WTC11 (cell line): Measurements from ENCODE around the gene FAM13C. TPM values are rescaled to one million over a fixed set of nuclear protein-coding genes. Genes with fewer than 3 reads are reported as not detected.

Experiments used
- ATAC-seq: fragments of 200-7000 bp; cut with Tn5 transposase; 2 replicates; pipeline ENCODE4 v1.10.0; 2021; ENCODE audit warnings: mild to moderate bottlenecking, moderate library complexity
- CTCF ChIA-PET: fragments of 300-600 bp; sonication (Branson Sonifier 250); formaldehyde crosslinking; loops from one replicate; lab custom pipeline; 2021; ENCODE audit warnings: antibody characterized with exemption; lab: Charles Lee
- POLR2A ChIA-PET: fragments of 350-600 bp; sonication (Branson Sonifier 250); formaldehyde crosslinking; loops from one replicate; lab custom pipeline; 2021; ENCODE audit warnings: antibody characterized with exemption; lab: Charles Lee
- DNase-seq: peaks from one replicate; pipeline ENCODE4 v3.0.0; 2021; ENCODE audit warnings: low spot score
- H3K27ac Mint-ChIP-seq: 2 replicates; pipeline ENCODE4 v1.8.0; 2021; ENCODE audit warnings: mixed read lengths
- H3K27me3 Mint-ChIP-seq: 2 replicates; pipeline ENCODE4 v1.8.0; 2021; ENCODE audit warnings: low read depth, mild to moderate bottlenecking, moderate library complexity, mixed read lengths
- H3K36me3 Mint-ChIP-seq: 2 replicates; pipeline ENCODE4 v1.8.0; 2021; ENCODE audit warnings: mixed read lengths
- H3K4me1 Mint-ChIP-seq: 2 replicates; pipeline ENCODE4 v1.8.0; 2022; ENCODE audit warnings: mixed read lengths
- H3K4me3 Mint-ChIP-seq: 2 replicates; pipeline ENCODE4 v1.8.0; 2021; ENCODE audit warnings: mild to moderate bottlenecking, moderate library complexity, mixed read lengths
- H3K9me3 Mint-ChIP-seq: 2 replicates; pipeline ENCODE4 v1.8.0; 2021; ENCODE audit warnings: mixed read lengths
- ATF6 ChIP-seq: sonication (generic); formaldehyde crosslinking; IDR thresholded peaks from 2 replicates; pipeline ENCODE4 v1.8.1; 2023; ENCODE audit warnings: mild to moderate bottlenecking, missing genetic modification reagents
- CBFB ChIP-seq: sonication (generic); formaldehyde crosslinking; IDR thresholded peaks from 2 replicates; pipeline ENCODE4 v1.8.1; 2022; ENCODE audit warnings: mild to moderate bottlenecking, low read depth, missing genetic modification reagents
- CREB1 ChIP-seq: sonication (generic); formaldehyde crosslinking; IDR thresholded peaks from 2 replicates; pipeline ENCODE4 v1.8.0; 2023; ENCODE audit warnings: mild to moderate bottlenecking, missing genetic modification reagents
- E2F1 ChIP-seq: sonication (generic); formaldehyde crosslinking; IDR thresholded peaks from 2 replicates; pipeline ENCODE4 v1.8.0; 2022; ENCODE audit warnings: mild to moderate bottlenecking, missing genetic modification reagents
- E2F4 ChIP-seq: sonication (generic); formaldehyde crosslinking; IDR thresholded peaks from 2 replicates; pipeline ENCODE4 v1.8.1; 2022; ENCODE audit warnings: low read depth, mild to moderate bottlenecking, moderate library complexity, missing genetic modification reagents, borderline replicate concordance
- ELF4 ChIP-seq: sonication (generic); formaldehyde crosslinking; IDR thresholded peaks from 2 replicates; pipeline ENCODE4 v1.8.1; 2022; ENCODE audit warnings: low read depth, mild to moderate bottlenecking, moderate library complexity, missing genetic modification reagents
- ERG ChIP-seq: fragments of 250-450 bp; sonication (Bioruptor Pico); IDR thresholded peaks from 2 replicates; pipeline ENCODE4 v1.8.0; 2021; ENCODE audit warnings: mild to moderate bottlenecking
- FOXP1 ChIP-seq: sonication (generic); formaldehyde crosslinking; IDR thresholded peaks from 2 replicates; pipeline ENCODE4 v1.8.0; 2022; ENCODE audit warnings: missing genetic modification reagents, mild to moderate bottlenecking, moderate library complexity, borderline replicate concordance
- MLX ChIP-seq: sonication (generic); formaldehyde crosslinking; IDR thresholded peaks from 2 replicates; pipeline ENCODE4 v1.8.1; 2023; ENCODE audit warnings: mild to moderate bottlenecking, missing genetic modification reagents, moderate library complexity
- MYBL2 ChIP-seq: sonication (generic); formaldehyde crosslinking; IDR thresholded peaks from 2 replicates; pipeline ENCODE4 v1.8.1; 2023; ENCODE audit warnings: mild to moderate bottlenecking, moderate library complexity, missing genetic modification reagents
- SOX15 ChIP-seq: fragments of 250-450 bp; sonication (Bioruptor Pico); IDR thresholded peaks from 2 replicates; pipeline ENCODE4 v1.9.0; 2021; ENCODE audit warnings: mild to moderate bottlenecking
- TEAD1 ChIP-seq: sonication (generic); formaldehyde crosslinking; IDR thresholded peaks from 2 replicates; pipeline ENCODE4 v1.8.0; 2022; ENCODE audit warnings: mild to moderate bottlenecking, missing genetic modification reagents
- TEAD4 ChIP-seq: sonication (generic); formaldehyde crosslinking; IDR thresholded peaks from 2 replicates; pipeline ENCODE4 v1.8.0; 2022; ENCODE audit warnings: mild to moderate bottlenecking, missing genetic modification reagents
- ZMAT4 ChIP-seq: fragments of 250-450 bp; sonication (Bioruptor Pico); IDR thresholded peaks from 2 replicates; pipeline ENCODE4 v1.9.0; 2021; ENCODE audit warnings: mild to moderate bottlenecking
- ZNF232 ChIP-seq: sonication (generic); formaldehyde crosslinking; IDR thresholded peaks from 2 replicates; pipeline ENCODE4 v1.8.0; 2022; ENCODE audit warnings: mild to moderate bottlenecking, missing genetic modification reagents
- ZNF532 ChIP-seq: fragments of 250-450 bp; sonication (Bioruptor Pico); IDR thresholded peaks from 2 replicates; pipeline ENCODE4 v1.9.0; 2021; ENCODE audit warnings: mild to moderate bottlenecking, borderline replicate concordance
- total RNA-seq: library from RNA; stranded (reverse); gene quantifications from 3 replicates; pipeline ENCODE4 v1.2.3, GENCODE V29; 2021

FAM13C gene
- total RNA-seq, 1 experiment from 2014 or later = 1.5 TPM

GRCh38 chr10:59381687-59382086, 19.3 kb upstream of the FAM13C start:
- POLR2A ChIA-PET = no interaction called here
- CTCF ChIA-PET = no interaction called here

GRCh38 chr10:59376846-59377245, 14.5 kb upstream of the FAM13C start:
- CTCF ChIA-PET = no interaction called here
- H3K9me3 Mint-ChIP-seq = peaks cover 8% of the 10 kb centered on the region; the same call in 1 of the 2 replicates
- DNase-seq (no peak), ATAC-seq (no peak)
- H3K4me3 Mint-ChIP-seq = no peak overlapping the region
- H3K27me3 Mint-ChIP-seq = no peaks in the 10 kb centered on the region
- no peaks in the 10 kb centered on the region for H3K36me3 Mint-ChIP-seq
- H3K27ac Mint-ChIP-seq = no peak overlapping the region
- POLR2A ChIA-PET = no interaction called here
- peaks cover 14% of the 10 kb centered on the region for H3K4me1 Mint-ChIP-seq
- TF ChIP-seq TEAD1 (CRISPR knock-in tag) (no peak), TEAD4 (CRISPR knock-in tag) (no peak), ATF6 (CRISPR knock-in tag) (no peak), CBFB (CRISPR knock-in tag) (no peak), MYBL2 (CRISPR knock-in tag) (no peak), ZNF232 (CRISPR knock-in tag) (no peak), E2F1 (no peak), SOX15 (CRISPR knock-in tag) (no peak), MLX (CRISPR knock-in tag) (no peak), ERG (CRISPR knock-in tag) (no peak), CREB1 (CRISPR knock-in tag) (no peak), E2F4 (CRISPR knock-in tag) (no peak), ELF4 (CRISPR knock-in tag) (no peak), FOXP1 (CRISPR knock-in tag) (no peak), ZNF532 (CRISPR knock-in tag) (no peak), ZMAT4 (CRISPR knock-in tag) (no peak)
- TF ChIP-seq, all 79 proteins: peak for 0

More at GRCh38 chr10:59381687-59382086, 19.3 kb upstream of the FAM13C start:
- Mint-ChIP-seq H3K4me1 (peaks cover 2% of the 10 kb centered on the region; the same call in 1 of the 2 replicates), H3K36me3 (no peaks in the 10 kb centered on the region), H3K4me3 (no peak overlapping the region), H3K9me3 (peaks cover 8% of the 10 kb centered on the region; the same call in 1 of the 2 replicates), H3K27me3 (no peaks in the 10 kb centered on the region), H3K27ac (no peak overlapping the region)
- no peak for ATAC-seq
- TF ChIP-seq CREB1 (CRISPR knock-in tag) = no peak
- DNase-seq = no peak
